Colonic mucosa (tissue), 4 donors: Measurements from ENCODE around the gene CNBP. TPM values are rescaled to one million over a fixed set of nuclear protein-coding genes. Genes with fewer than 3 reads are reported as not detected.
"Not testable (repeated sequence)": the region's sequence is repeated elsewhere in the genome, so short reads cannot be mapped to it uniquely, and the experiment has no call there.

Experiments
- DNase-seq: peaks from one replicate; pipeline ENCODE4 v3.0.0-alpha.2; 2020
- H3K27ac ChIP-seq: fragments of 200-600 bp; one replicate; pipeline ENCODE4 v1.8.0; 2021
- H3K27me3 ChIP-seq: fragments of 200-600 bp; one replicate; pipeline ENCODE4 v1.8.0; 2021
- H3K36me3 ChIP-seq: fragments of 200-600 bp; one replicate; pipeline ENCODE4 v1.8.0; 2021
- H3K4me1 ChIP-seq: fragments of 200-600 bp; one replicate; pipeline ENCODE4 v1.8.0; 2021; ENCODE audit warnings: mild to moderate bottlenecking
- H3K4me3 ChIP-seq: fragments of 200-600 bp; one replicate; pipeline ENCODE4 v1.8.0; 2021
- H3K9ac ChIP-seq, 2 donors: one replicate each; pipeline ENCODE4 v1.7.0; 2013; ENCODE audit warnings: control low read depth in 2 of 2, low read depth in 2 of 2, low read length in 2 of 2
- H3K9me3 ChIP-seq: fragments of 200-600 bp; one replicate; pipeline ENCODE4 v1.8.0; 2021
- CTCF ChIP-seq: fragments of 200-600 bp; IDR thresholded peaks from one replicate; pipeline ENCODE4 v1.8.0; 2022; ENCODE audit warnings: antibody characterized with exemption, mild to moderate bottlenecking
- intact Hi-C: fragments of 100-400 bp; cut with DNase I; formaldehyde crosslinking; loops from one replicate; pipeline ENCODE4 v1.14.1; 2022
- total RNA-seq, 2 donors: library from RNA; stranded (reverse); fragmentation: NEBNext Ultra II Directional in 1 of 2; extraction: Animal tissue kit (Norgen Biotek cat#: 25700) in 1 of 2; gene quantifications; one replicate each; pipeline ENCODE4 v1.2.1, GENCODE V29; 2021
- donor health status: healthy.
- donor health status: DM: no; HTN: no; CAD: no.
- donor health status: DM: no; HTN: no; CAD: no.

Gene CNBP
- total RNA-seq, 2 donors from 2014 or later, result 204 to 279 TPM

- Histone ChIP-seq H3K4me3 (no peak overlapping the region), H3K9ac (no peak overlapping the region), H3K27ac (no peak overlapping the region), H3K27me3 (no peaks in the 10 kb centered on the region), H3K9me3 (no peaks in the 10 kb centered on the region), H3K4me1 (no peaks in the 10 kb centered on the region), H3K36me3 (no peaks in the 10 kb centered on the region)
- intact Hi-C loops, result loop anchor here (10.0 kb wide), 1 partner anchor 235 kb away; no protein-coding TSS in a partner anchor
- DNase-seq, result no peak
- TF ChIP-seq CTCF, result no peak
These were observed 43.8 kb downstream of the CNBP start for GRCh38 chr3:129139911-129140310.

- not testable (repeated sequence) for H3K9me3 ChIP-seq, H3K27ac ChIP-seq, H3K36me3 ChIP-seq, H3K27me3 ChIP-seq, H3K4me3 ChIP-seq, DNase-seq, H3K9ac ChIP-seq, H3K4me1 ChIP-seq
- intact Hi-C loops, result loop anchor here (10.0 kb wide), 1 partner anchor 231 kb away; no protein-coding TSS in a partner anchor
These were observed 47.4 kb downstream of the CNBP start for GRCh38 chr3:129136275-129136674.

GRCh38 chr3:129132097-129132866 lies 51.4 kb downstream of the CNBP start:
- Histone ChIP-seq H3K9me3 (no peaks in the 10 kb centered on the region), H3K9ac (no peak overlapping the region), H3K36me3 (peaks cover 12% of the 10 kb centered on the region), H3K27me3 (no peaks in the 10 kb centered on the region), H3K27ac (no peak overlapping the region), H3K4me1 (no peaks in the 10 kb centered on the region), H3K4me3 (no peak overlapping the region)
- TF ChIP-seq CTCF, result no peak
- intact Hi-C loops, result loop anchor here (10.0 kb wide), 1 partner anchor 227 kb away; no protein-coding TSS in a partner anchor
- no peak for DNase-seq

- no peak overlapping the region for H3K27ac ChIP-seq
These were observed 52.1 kb downstream of the CNBP start for GRCh38 chr3:129131465-129132088.

GRCh38 chr3:129130291-129130813 lies 53.3 kb downstream of the CNBP start:
- intact Hi-C loops, result loop anchor here (10.0 kb wide), 1 partner anchor 226 kb away; no protein-coding TSS in a partner anchor
- no peaks in the 10 kb centered on the region for H3K9me3 ChIP-seq
- no peak overlapping the region for H3K27ac ChIP-seq
- H3K27me3 ChIP-seq, result no peaks in the 10 kb centered on the region
- peaks cover 12% of the 10 kb centered on the region for H3K36me3 ChIP-seq
- TF ChIP-seq CTCF, result no peak
- no peaks in the 10 kb centered on the region for H3K4me1 ChIP-seq
- no peak overlapping the region for H3K4me3 ChIP-seq
- no peak overlapping the region for H3K9ac ChIP-seq
- no peak for DNase-seq

More at GRCh38 chr3:129131465-129132088, 52.1 kb downstream of the CNBP start:
- H3K9me3 ChIP-seq, result no peaks in the 10 kb centered on the region
- no peak for DNase-seq
- peaks cover 12% of the 10 kb centered on the region for H3K36me3 ChIP-seq
- intact Hi-C loops, result loop anchor here (10.0 kb wide), 1 partner anchor 227 kb away; no protein-coding TSS in a partner anchor
- TF ChIP-seq CTCF, result no peak
- H3K9ac ChIP-seq, result no peak overlapping the region
- no peaks in the 10 kb centered on the region for H3K27me3 ChIP-seq
- H3K4me1 ChIP-seq, result no peaks in the 10 kb centered on the region
- no peak overlapping the region for H3K4me3 ChIP-seq
